ENCODE data around the gene KRTAP10-4. TPM values are rescaled to one million over a fixed set of nuclear protein-coding genes. Genes with fewer than 3 reads are reported as not detected.

Gene KRTAP10-4
- total RNA-seq, 1 experiment from 2014 or later: not detected

GRCh38 chr21:44530903-44531605 is 42.5 kb upstream of the KRTAP10-4 start:
- no peaks in the 10 kb centered on the region for H3K4me1 ChIP-seq (replicated peaks)
- no peak overlapping the region for H3K4me3 ChIP-seq
- no peak overlapping the region for H3K27ac ChIP-seq
- H3K36me3 ChIP-seq: no peaks in the 10 kb centered on the region
- no peaks in the 10 kb centered on the region for H3K9me3 ChIP-seq (replicated peaks)
- no peaks in the 10 kb centered on the region for H3K27me3 ChIP-seq (replicated peaks)
- no peak for DNase-seq (ENCODE audit: low read depth in 1 of 2, low spot score in 2 of 2)

GRCh38 chr21:44531606-44532564 is 41.6 kb upstream of the KRTAP10-4 start:
- H3K9me3 ChIP-seq (replicated peaks): no peaks in the 10 kb centered on the region
- H3K27me3 ChIP-seq (replicated peaks): peaks cover 3% of the 10 kb centered on the region; the same call in 1 of the 2 replicates
- H3K4me3 ChIP-seq: no peak overlapping the region
- H3K27ac ChIP-seq: no peak overlapping the region
- no peak for DNase-seq (ENCODE audit: low read depth in 1 of 2, low spot score in 2 of 2)
- H3K36me3 ChIP-seq: no peaks in the 10 kb centered on the region
- H3K4me1 ChIP-seq (replicated peaks): no peaks in the 10 kb centered on the region

GRCh38 chr21:44532712-44533111 is 40.8 kb upstream of the KRTAP10-4 start:
- Histone ChIP-seq H3K4me1 (replicated peaks) (no peaks in the 10 kb centered on the region), H3K27me3 (replicated peaks) (peaks cover 3% of the 10 kb centered on the region; the same call in 1 of the 2 replicates), H3K9me3 (replicated peaks) (no peaks in the 10 kb centered on the region), H3K4me3 (no peak overlapping the region), H3K36me3 (no peaks in the 10 kb centered on the region), H3K27ac (no peak overlapping the region)
- no peak for DNase-seq (ENCODE audit: low read depth in 1 of 2, low spot score in 2 of 2)

- Histone ChIP-seq H3K4me3 (no peak overlapping the region), H3K36me3 (no peaks in the 10 kb centered on the region), H3K27ac (no peak overlapping the region), H3K4me1 (replicated peaks) (no peaks in the 10 kb centered on the region), H3K27me3 (replicated peaks) (peaks cover 3% of the 10 kb centered on the region; the same call in 1 of the 2 replicates), H3K9me3 (replicated peaks) (no peaks in the 10 kb centered on the region)
- DNase-seq (ENCODE audit: low read depth in 1 of 2, low spot score in 2 of 2): no peak
Measured at GRCh38 chr21:44533121-44533890, 40.2 kb upstream of the KRTAP10-4 start.

- Histone ChIP-seq H3K4me1 (replicated peaks) (no peaks in the 10 kb centered on the region), H3K36me3 (no peaks in the 10 kb centered on the region), H3K27me3 (replicated peaks) (peaks cover 3% of the 10 kb centered on the region; the same call in 1 of the 2 replicates), H3K27ac (no peak overlapping the region), H3K9me3 (replicated peaks) (no peaks in the 10 kb centered on the region), H3K4me3 (no peak overlapping the region)
- no peak for DNase-seq (ENCODE audit: low read depth in 1 of 2, low spot score in 2 of 2)
Measured at GRCh38 chr21:44533891-44534627, 39.5 kb upstream of the KRTAP10-4 start.

GRCh38 chr21:44534688-44535087 is 38.8 kb upstream of the KRTAP10-4 start:
- DNase-seq (ENCODE audit: low read depth in 1 of 2, low spot score in 2 of 2): no peak
- Histone ChIP-seq H3K27me3 (replicated peaks) (peaks cover 3% of the 10 kb centered on the region; the same call in 1 of the 2 replicates), H3K4me1 (replicated peaks) (no peaks in the 10 kb centered on the region), H3K36me3 (no peaks in the 10 kb centered on the region), H3K27ac (no peak overlapping the region), H3K4me3 (no peak overlapping the region), H3K9me3 (replicated peaks) (no peaks in the 10 kb centered on the region)

GRCh38 chr21:44535963-44536362 is 37.6 kb upstream of the KRTAP10-4 start:
- peaks cover 3% of the 10 kb centered on the region; the same call in 1 of the 2 replicates for H3K27me3 ChIP-seq (replicated peaks)
- no peak overlapping the region for H3K27ac ChIP-seq
- no peaks in the 10 kb centered on the region for H3K9me3 ChIP-seq (replicated peaks)

GRCh38 chr21:44537930-44538911 is 35.3 kb upstream of the KRTAP10-4 start:
- H3K27ac ChIP-seq: no peak overlapping the region
- H3K27me3 ChIP-seq (replicated peaks): peaks cover 3% of the 10 kb centered on the region; the same call in 1 of the 2 replicates

More at GRCh38 chr21:44535963-44536362, 37.6 kb upstream of the KRTAP10-4 start:
- no peak overlapping the region for H3K4me3 ChIP-seq
- H3K36me3 ChIP-seq: no peaks in the 10 kb centered on the region
- no peaks in the 10 kb centered on the region for H3K4me1 ChIP-seq (replicated peaks)
- peak in 1 of 2 experiments; percentile 38 for DNase-seq (ENCODE audit: low read depth in 1 of 2, low spot score in 2 of 2)

GRCh38 chr21:44539046-44539445 is 34.5 kb upstream of the KRTAP10-4 start:
- Histone ChIP-seq H3K27ac (no peak overlapping the region), H3K36me3 (no peaks in the 10 kb centered on the region), H3K4me1 (replicated peaks) (no peaks in the 10 kb centered on the region), H3K9me3 (replicated peaks) (no peaks in the 10 kb centered on the region), H3K27me3 (replicated peaks) (peaks cover 3% of the 10 kb centered on the region; the same call in 1 of the 2 replicates), H3K4me3 (no peak overlapping the region)
- DNase-seq (ENCODE audit: low read depth in 1 of 2, low spot score in 2 of 2): no peak

More at GRCh38 chr21:44537930-44538911, 35.3 kb upstream of the KRTAP10-4 start:
- H3K4me1 ChIP-seq (replicated peaks): no peaks in the 10 kb centered on the region
- DNase-seq (ENCODE audit: low read depth in 1 of 2, low spot score in 2 of 2): no peak
- no peaks in the 10 kb centered on the region for H3K36me3 ChIP-seq
- H3K4me3 ChIP-seq: no peak overlapping the region
- no peaks in the 10 kb centered on the region for H3K9me3 ChIP-seq (replicated peaks)

GRCh38 chr21:44539991-44540666 is 33.4 kb upstream of the KRTAP10-4 start, which contains the start of gene KRTAP10-1:
KRTAP10-1 (minus strand) TSS chr21:44540195; CDS start chr21:44540150, 45 bp downstream.
- H3K27me3 ChIP-seq (replicated peaks): peaks cover 3% of the 10 kb centered on the region; the same call in 1 of the 2 replicates
- H3K4me3 ChIP-seq: no peak within 1 kb of the TSS
- no peaks in the 10 kb centered on the region for H3K4me1 ChIP-seq (replicated peaks)
- no peak for DNase-seq (ENCODE audit: low read depth in 1 of 2, low spot score in 2 of 2)
- no peaks in the 10 kb centered on the region for H3K9me3 ChIP-seq (replicated peaks)
- no peaks in the 10 kb centered on the region for H3K36me3 ChIP-seq
- H3K27ac ChIP-seq: no peak within 1 kb of the TSS

GRCh38 chr21:44540741-44541288 is 32.7 kb upstream of the KRTAP10-4 start:
- no peak overlapping the region for H3K27ac ChIP-seq
- peaks cover 3% of the 10 kb centered on the region; the same call in 1 of the 2 replicates for H3K27me3 ChIP-seq (replicated peaks)
- H3K9me3 ChIP-seq (replicated peaks): no peaks in the 10 kb centered on the region
- no peak for DNase-seq (ENCODE audit: low read depth in 1 of 2, low spot score in 2 of 2)
- H3K4me1 ChIP-seq (replicated peaks): no peaks in the 10 kb centered on the region
- no peak overlapping the region for H3K4me3 ChIP-seq
- no peaks in the 10 kb centered on the region for H3K36me3 ChIP-seq

All from SJSA1 (cell line).